HUDEP-2 (cell line): ENCODE measurements around the gene ELK3.

Experiments used
- DNase-seq, 76 experiments: peaks; one replicate each; lab custom pipeline; 2025; ENCODE audit not compliant: unreplicated experiment in 76 of 76; lab: John Stamatoyannopoulos, UW

The ELK3 gene

GRCh38 chr12:96210376-96211055 is 16.3 kb downstream of the ELK3 start:
- no peak for DNase-seq

- DNase-seq: no peak
Measured at GRCh38 chr12:96211988-96212387, 17.8 kb downstream of the ELK3 start.

GRCh38 chr12:96212456-96213375 is 18.5 kb downstream of the ELK3 start:
- DNase-seq: no peak

GRCh38 chr12:96213869-96214268 is 19.7 kb downstream of the ELK3 start:
- DNase-seq: no peak

- DNase-seq: no peak
Measured at GRCh38 chr12:96215919-96216273, 21.7 kb downstream of the ELK3 start.

GRCh38 chr12:96218989-96219678 is 25.0 kb downstream of the ELK3 start:
- DNase-seq: no peak

- no peak for DNase-seq
Measured at GRCh38 chr12:96219700-96220206, 25.6 kb downstream of the ELK3 start.

GRCh38 chr12:96220902-96221301 is 26.7 kb downstream of the ELK3 start:
- no peak for DNase-seq

GRCh38 chr12:96221391-96221790 is 27.2 kb downstream of the ELK3 start:
- DNase-seq: no peak

GRCh38 chr12:96223411-96224218 is 29.4 kb downstream of the ELK3 start:
- no peak for DNase-seq

- DNase-seq: no peak
Measured at GRCh38 chr12:96224219-96224615, 30.0 kb downstream of the ELK3 start.

- no peak for DNase-seq
Measured at GRCh38 chr12:96225044-96225855, 31.1 kb downstream of the ELK3 start.

- DNase-seq: no peak
Measured at GRCh38 chr12:96225994-96226399, 31.8 kb downstream of the ELK3 start.

- no peak for DNase-seq
Measured at GRCh38 chr12:96226401-96226800, 32.2 kb downstream of the ELK3 start.

- no peak for DNase-seq
Measured at GRCh38 chr12:96226801-96227348, 32.7 kb downstream of the ELK3 start.

GRCh38 chr12:96227365-96228106 is 33.4 kb downstream of the ELK3 start:
- no peak for DNase-seq

- DNase-seq: no peak
Measured at GRCh38 chr12:96228566-96229248, 34.5 kb downstream of the ELK3 start.

- DNase-seq: no peak
Measured at GRCh38 chr12:96230646-96231045, 36.5 kb downstream of the ELK3 start.
